Mesodermal cell (in vitro differentiated cells): Measurements from ENCODE around the gene MSL3.

Experiments used
- H3K27ac ChIP-seq: 2 replicates; pipeline ENCODE4 v1.7.0; 2013; ENCODE audit warnings: mild to moderate bottlenecking, low read depth, low read length, moderate library complexity; ENCODE audit not compliant: severe bottlenecking
- H3K36me3 ChIP-seq: 2 replicates; pipeline ENCODE4 v1.7.1; 2013; ENCODE audit warnings: mild to moderate bottlenecking, low read length, moderate library complexity; ENCODE audit not compliant: control insufficient read depth, insufficient read depth
- H3K4me1 ChIP-seq: one replicate; pipeline ENCODE4 v1.7.1; 2013; ENCODE audit warnings: mild to moderate bottlenecking, low read length; ENCODE audit not compliant: insufficient read depth, control insufficient read depth, poor library complexity, severe bottlenecking
- H3K4me3 ChIP-seq: 2 replicates; pipeline ENCODE4 v1.7.0; 2013; ENCODE audit warnings: low read length, control low read depth, mild to moderate bottlenecking; ENCODE audit not compliant: insufficient read depth, poor library complexity, severe bottlenecking; ENCODE audit errors: extremely low read depth
- H3K9me3 ChIP-seq: 2 replicates; pipeline ENCODE4 v1.7.1; 2013; ENCODE audit warnings: mild to moderate bottlenecking, low read length, moderate library complexity; ENCODE audit not compliant: control insufficient read depth
- WGBS, 2 experiments: methylation state at CpG; one replicate each; pipeline ENCODE4 v1.1.5; 2013; ENCODE audit warnings: missing lambda C conversion rate in 2 of 2; ENCODE audit not compliant: insufficient coverage in 2 of 2; 5-methylcytosine and 5-hydroxymethylcytosine counted together

Gene MSL3

DNA sequence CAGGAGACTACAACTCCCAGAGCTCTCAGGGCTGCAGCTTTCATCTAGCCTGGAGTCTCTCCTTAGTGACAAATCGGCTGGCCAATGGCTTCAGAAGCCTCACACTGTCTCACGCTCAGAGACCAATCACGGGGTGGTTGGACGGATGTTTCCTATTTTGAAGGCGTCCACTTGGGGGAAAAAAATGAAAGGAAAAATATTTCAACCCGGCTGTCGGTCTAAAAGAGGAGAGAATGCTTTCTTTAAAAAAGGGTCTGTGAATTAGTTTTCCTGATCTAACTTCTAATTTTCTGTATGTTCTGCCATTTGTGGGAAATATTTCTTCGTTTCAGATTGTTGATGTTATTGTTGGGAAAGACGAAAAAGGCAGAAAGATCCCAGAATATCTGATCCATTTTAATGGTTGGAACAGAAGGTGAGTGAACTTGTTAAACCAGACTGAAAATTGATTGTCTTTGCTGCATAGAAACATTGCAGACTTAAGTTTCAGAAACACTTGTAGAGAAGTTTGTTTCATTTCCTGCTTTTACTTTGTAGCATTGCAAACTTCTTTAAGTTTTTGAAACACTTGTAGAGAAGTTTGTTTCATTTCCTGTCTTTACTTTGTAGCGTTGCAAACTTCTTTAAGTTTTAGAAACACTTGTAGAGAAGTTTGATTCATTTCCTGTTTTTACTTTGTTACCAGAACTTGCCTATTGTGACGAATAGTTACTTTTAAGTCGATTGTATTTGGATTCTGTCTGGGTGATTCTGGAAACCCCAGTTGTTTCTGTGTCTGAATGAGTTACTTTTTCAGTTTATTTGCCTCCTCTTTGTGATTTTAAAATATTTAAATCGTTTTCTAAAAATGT is 1.6 kb downstream of the MSL3 start:
- WGBS, 2 experiments, result 3 to 20% methylated on average over 1 to 4 of the region's 13 CpGs
- peak overlapping the region; percentile 37 for H3K27ac ChIP-seq
- no peaks in the 10 kb centered on the region for H3K9me3 ChIP-seq
- H3K4me3 ChIP-seq, result peak overlapping the region; percentile 61
- no peaks in the 10 kb centered on the region for H3K4me1 ChIP-seq
- peaks cover 38% of the 10 kb centered on the region for H3K36me3 ChIP-seq

DNA sequence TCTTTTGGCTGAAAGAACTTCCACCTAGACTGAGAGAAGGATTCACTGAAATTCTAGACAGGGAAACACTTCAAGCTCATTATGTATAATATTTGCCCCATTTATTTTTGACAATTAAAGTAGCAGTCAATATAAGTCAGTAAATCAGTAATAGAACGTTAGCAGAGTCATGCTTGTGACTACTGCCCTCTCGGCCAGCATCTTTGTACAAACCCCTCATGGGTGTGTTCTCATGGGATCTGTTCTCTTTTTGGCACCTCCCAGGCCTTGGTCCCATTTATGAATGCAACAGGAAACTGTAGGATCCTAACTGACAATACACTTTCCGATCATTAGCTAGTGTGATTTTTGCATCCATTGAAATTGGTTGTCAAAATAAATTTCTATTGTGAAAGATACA is 2.9 kb downstream of the MSL3 start:
- Histone ChIP-seq H3K36me3 (peaks cover 50% of the 10 kb centered on the region), H3K4me3 (no peak overlapping the region), H3K4me1 (no peaks in the 10 kb centered on the region), H3K9me3 (no peaks in the 10 kb centered on the region), H3K27ac (no peak overlapping the region)
- WGBS, 2 experiments, result 60% methylated on average over 2 of the region's 3 CpGs; no CpG with 5 or more reads in 1 of the 2 experiments

DNA sequence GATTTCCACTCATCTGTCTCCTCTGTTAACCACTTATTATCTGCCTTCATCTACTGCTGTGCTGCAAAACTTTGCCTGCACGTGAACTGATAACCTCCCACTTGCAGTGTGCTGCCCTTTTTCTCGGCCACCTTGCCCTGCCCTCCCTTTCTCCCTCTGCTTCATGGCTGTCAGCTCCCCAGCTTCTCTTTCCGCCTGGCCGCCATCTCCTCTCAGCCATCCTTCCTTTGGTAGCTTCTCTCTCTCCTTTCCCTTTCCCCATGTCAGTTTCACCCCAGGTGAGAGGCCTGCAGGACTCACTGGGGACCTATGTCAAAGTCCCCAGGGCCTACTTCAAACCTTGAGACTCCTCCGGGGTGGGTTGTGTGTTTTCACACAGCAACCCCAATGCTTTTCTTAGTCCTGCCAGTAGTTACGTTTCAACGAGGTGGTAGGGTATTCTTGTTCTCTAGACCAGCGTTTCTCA is 6.6 kb downstream of the MSL3 start:
- WGBS, 2 experiments, result 100% methylated on average over 1 to 2 of the region's 8 CpGs
- Histone ChIP-seq H3K27ac (no peak overlapping the region), H3K9me3 (no peaks in the 10 kb centered on the region), H3K4me3 (no peak overlapping the region), H3K4me1 (no peaks in the 10 kb centered on the region), H3K36me3 (peaks cover 68% of the 10 kb centered on the region)

DNA sequence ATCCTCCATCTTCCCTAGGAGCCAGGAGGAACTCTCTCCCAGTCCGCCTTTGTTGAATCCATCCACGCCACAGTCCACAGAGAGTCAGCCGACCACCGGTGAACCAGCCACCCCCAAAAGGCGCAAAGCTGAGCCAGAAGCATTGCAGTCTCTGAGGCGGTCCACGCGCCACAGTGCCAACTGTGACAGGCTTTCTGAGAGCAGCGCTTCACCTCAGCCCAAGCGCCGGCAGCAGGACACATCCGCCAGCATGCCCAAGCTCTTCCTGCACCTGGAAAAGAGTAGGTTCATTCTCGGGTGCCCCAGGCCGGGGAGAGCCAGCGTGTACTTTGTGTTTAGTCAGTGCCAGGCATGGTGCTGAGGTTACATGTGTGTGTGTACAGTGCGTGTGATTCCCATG is 7.4 kb downstream of the MSL3 start:
- Histone ChIP-seq H3K36me3 (peaks cover 68% of the 10 kb centered on the region), H3K9me3 (no peaks in the 10 kb centered on the region), H3K4me1 (no peaks in the 10 kb centered on the region), H3K27ac (no peak overlapping the region), H3K4me3 (no peak overlapping the region)
- WGBS, 2 experiments, result 95 to 98% methylated on average over 11 to 12 of the region's 16 CpGs

DNA sequence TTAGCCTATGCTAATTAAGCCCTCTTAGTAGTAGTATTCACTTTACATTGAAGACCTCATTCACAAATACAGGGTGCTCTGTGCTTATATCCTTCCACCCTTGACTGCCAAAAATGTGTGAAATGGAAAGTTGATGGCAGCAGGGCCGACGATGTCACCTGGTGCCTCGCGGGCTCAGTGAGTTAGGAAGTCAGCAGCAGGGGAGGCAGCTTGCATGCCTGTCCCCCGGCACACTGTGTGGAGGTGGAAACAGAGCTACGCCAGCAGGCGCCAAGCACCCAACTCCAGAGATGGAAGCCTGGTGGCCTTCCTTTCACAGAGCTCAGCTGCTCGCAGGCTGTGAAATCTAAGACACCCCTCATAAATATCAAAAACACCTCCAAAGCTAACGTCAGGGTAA is 8.4 kb downstream of the MSL3 start:
- H3K4me3 ChIP-seq, result no peak overlapping the region
- no CpG with 5 or more reads among the region's 9 CpGs for WGBS, 2 experiments
- H3K27ac ChIP-seq, result no peak overlapping the region
- no peaks in the 10 kb centered on the region for H3K9me3 ChIP-seq
- H3K4me1 ChIP-seq, result no peaks in the 10 kb centered on the region
- H3K36me3 ChIP-seq, result peaks cover 67% of the 10 kb centered on the region

DNA sequence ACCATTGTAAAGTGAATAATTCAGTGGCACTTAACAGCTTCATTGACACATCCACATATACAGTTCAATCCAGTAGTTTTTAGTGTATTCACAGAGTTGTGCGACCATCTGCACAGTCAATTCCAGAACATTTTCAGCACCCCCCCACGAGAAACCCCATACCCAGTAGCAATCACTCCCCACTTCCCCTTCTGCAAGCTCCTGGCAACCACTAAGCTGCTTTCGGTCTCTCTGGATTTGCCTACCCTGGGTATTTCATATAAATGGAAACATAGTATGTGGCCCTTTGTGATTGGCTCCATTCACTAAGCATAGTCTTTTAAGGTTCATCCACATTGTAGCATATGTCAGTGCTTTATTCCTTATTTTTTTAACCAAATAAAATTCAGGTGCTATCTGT is 10.0 kb downstream of the MSL3 start:
- no peak overlapping the region for H3K4me3 ChIP-seq
- no peak overlapping the region for H3K27ac ChIP-seq
- H3K4me1 ChIP-seq, result no peaks in the 10 kb centered on the region
- H3K9me3 ChIP-seq, result no peaks in the 10 kb centered on the region
- WGBS, 2 experiments, result no CpG with 5 or more reads among the region's 3 CpGs
- peaks cover 55% of the 10 kb centered on the region for H3K36me3 ChIP-seq

DNA sequence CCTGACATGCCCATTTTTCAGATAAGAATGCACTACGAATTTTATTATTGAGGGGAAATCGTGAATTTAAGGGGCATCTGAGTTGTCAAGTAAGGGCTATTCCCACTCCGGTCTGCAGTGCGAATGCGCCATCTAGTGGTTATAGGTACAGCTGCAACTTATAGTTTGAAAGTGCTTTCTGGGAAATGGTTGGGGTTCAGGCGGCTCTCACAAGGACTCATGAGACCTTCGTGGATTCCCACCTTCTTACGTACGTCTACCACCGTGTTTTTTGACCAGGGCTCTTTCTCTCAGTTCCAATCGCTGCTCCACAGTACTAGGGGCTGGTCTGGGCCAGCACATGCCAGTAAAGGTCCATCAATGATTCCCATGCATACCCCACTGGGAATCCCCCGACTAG is 12.3 kb downstream of the MSL3 start:
- H3K4me1 ChIP-seq, result no peaks in the 10 kb centered on the region
- H3K9me3 ChIP-seq, result no peaks in the 10 kb centered on the region
- H3K4me3 ChIP-seq, result no peak overlapping the region
- 5% methylated on average over 6 of the region's 12 CpGs; no CpG with 5 or more reads in 1 of the 2 experiments for WGBS, 2 experiments
- H3K27ac ChIP-seq, result no peak overlapping the region
- H3K36me3 ChIP-seq, result peaks cover 45% of the 10 kb centered on the region

DNA sequence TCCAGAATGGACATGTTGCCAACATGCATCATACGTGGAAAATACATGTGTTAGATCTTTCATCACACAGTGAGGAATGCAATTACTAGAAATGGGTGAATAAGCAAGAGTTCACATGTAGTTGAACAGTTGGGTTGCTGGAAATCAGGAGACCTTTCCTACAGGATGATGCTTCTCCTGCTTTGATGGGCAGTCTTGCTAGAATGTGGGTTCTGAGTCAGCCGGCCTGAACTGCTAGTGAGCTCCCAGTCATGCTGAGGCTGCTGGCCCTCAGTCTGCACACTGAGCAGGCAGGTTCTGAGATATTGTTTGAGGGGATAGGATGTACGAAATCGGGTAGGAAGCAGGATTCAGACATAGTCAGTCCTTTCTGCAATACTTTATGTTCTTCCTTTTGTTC is 20.2 kb downstream of the MSL3 start:
- WGBS, 2 experiments, result 100% methylated on average over 1 of the region's 4 CpGs; no CpG with 5 or more reads in 1 of the 2 experiments
- Histone ChIP-seq H3K4me1 (no peaks in the 10 kb centered on the region), H3K4me3 (no peak overlapping the region), H3K27ac (no peak overlapping the region), H3K36me3 (peaks cover 12% of the 10 kb centered on the region), H3K9me3 (no peaks in the 10 kb centered on the region)

DNA sequence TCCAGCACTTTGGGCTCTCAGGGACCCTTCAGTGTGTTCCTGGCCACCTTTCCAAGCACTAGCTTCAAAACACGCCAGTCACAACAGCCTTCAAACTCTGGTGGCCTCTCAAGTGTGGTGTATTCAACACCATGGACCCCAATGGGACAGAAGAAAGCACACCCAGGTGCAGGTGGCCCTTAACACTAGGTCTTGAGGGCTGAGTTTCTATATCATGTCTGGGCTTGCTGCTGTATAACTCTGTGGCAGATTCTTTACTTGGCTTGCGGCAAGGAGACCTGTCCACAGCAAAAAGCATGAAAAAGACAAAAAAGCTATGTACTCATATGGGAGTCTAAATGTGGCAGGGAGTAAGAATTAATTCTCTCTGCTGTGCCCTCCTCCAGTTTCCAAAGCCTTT is 23.1 kb downstream of the MSL3 start:
- no peaks in the 10 kb centered on the region for H3K9me3 ChIP-seq
- no peak overlapping the region for H3K27ac ChIP-seq
- H3K36me3 ChIP-seq, result no peaks in the 10 kb centered on the region
- H3K4me1 ChIP-seq, result no peaks in the 10 kb centered on the region
- no CpG with 5 or more reads among the region's 2 CpGs for WGBS, 2 experiments
- no peak overlapping the region for H3K4me3 ChIP-seq

DNA sequence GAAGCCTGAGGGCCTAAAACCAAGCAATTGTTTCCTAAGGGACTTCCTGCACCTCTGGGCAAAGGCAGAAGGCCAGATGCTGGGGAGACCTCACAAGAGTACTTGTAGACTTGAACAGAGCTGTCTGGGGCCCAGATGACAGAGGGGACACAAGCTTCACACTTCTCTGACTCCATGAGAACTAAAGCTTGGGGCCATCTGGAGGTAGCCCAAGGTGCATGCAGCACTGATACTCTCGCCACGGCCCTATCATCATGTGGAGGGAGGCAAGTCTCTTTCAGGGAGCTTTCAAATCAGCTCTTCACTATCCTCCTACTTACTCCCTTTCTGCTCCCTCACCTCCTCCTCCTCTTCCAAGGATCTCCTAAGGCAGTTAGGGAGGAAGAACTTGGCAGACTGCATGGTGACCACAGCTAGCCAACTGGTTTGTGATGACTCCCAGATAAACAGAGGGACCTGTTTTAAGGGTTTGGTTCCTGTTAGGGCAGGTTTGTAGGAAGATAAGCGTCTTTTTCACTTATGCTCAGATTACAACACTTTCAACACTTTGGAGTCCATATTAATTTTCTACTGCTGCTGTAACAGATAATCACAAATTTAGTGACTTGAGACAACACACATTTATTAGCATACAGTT is 23.8 kb downstream of the MSL3 start:
- Histone ChIP-seq H3K36me3 (no peaks in the 10 kb centered on the region), H3K4me3 (no peak overlapping the region), H3K27ac (no peak overlapping the region), H3K9me3 (no peaks in the 10 kb centered on the region), H3K4me1 (no peaks in the 10 kb centered on the region)
- no CpG with 5 or more reads among the region's 3 CpGs for WGBS, 2 experiments

DNA sequence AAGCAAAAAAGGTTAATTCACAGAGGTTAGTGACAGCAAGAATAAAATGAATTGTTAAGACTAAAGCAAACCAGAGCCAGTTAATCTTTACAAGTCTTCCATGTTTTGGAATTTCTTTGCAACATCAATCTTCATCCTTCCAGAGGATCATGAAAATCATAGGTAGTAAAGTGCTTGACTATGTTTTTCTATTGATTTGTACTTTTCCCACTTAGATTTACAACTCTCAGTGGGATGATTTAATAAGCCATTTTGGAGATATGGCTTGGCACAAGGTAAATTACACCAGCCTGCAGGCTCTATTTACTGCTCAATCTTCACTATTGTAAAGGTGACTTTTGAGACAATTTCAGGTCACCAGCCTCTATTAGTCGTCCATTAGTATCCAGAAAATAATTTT is 26.5 kb downstream of the MSL3 start:
- H3K27ac ChIP-seq, result no peak overlapping the region
- H3K36me3 ChIP-seq, result no peaks in the 10 kb centered on the region
- no peaks in the 10 kb centered on the region for H3K9me3 ChIP-seq
- no peak overlapping the region for H3K4me3 ChIP-seq
- H3K4me1 ChIP-seq, result no peaks in the 10 kb centered on the region
- WGBS, 2 experiments, result no CpG with 5 or more reads among the region's 1 CpG
